HepG2 (cell line): ENCODE measurements around the gene RPL18. TPM values are rescaled to one million over a fixed set of nuclear protein-coding genes. Genes with fewer than 3 reads are reported as not detected.

Source experiments
- ATAC-seq: fragments of 200-7000 bp; cut with Tn5 transposase; 3 replicates; pipeline ENCODE4 v1.9.1; 2020; ENCODE audit warnings: mild to moderate bottlenecking, moderate library complexity
- BruUV-seq: library from RNA; stranded (reverse); fragments of 400-500 nt; replicated peaks from 2 replicates; lab custom pipeline; 2021; lab: Mats Ljungman, UMichigan
- CTCF ChIA-PET: fragments of 300-600 bp; formaldehyde crosslinking; extraction: SDS; loops from one replicate; lab custom pipeline; 2021; ENCODE audit warnings: low total read pairs, inconsistent platforms, low intra/inter-chr PET ratio; lab: Yijun Ruan, JAX
- POLR2A ChIA-PET: fragments of 350-600 bp; sonication (Branson Sonifier 250); formaldehyde crosslinking; loops from one replicate; lab custom pipeline; 2020; ENCODE audit warnings: antibody characterized with exemption, inconsistent platforms; lab: Yijun Ruan, JAX
- DNase-seq: peaks from one replicate; pipeline ENCODE4 v3.0.0-alpha.2; 2015; ENCODE audit warnings: low spot score
- FAIRE-seq: peaks from 3 replicates; lab custom pipeline; 2011; peaks lifted over from hg19 to GRCh38; lab: Jason Lieb, UNC
- H2AFZ ChIP-seq: one replicate; pipeline ENCODE4 v1.6.1; 2011; ENCODE audit warnings: low read length, inconsistent platforms
- H3K27ac ChIP-seq: fragments of 300-600 bp; 3 replicates; pipeline ENCODE4 v1.8.0; 2011; ENCODE audit warnings: mixed run types, mild to moderate bottlenecking, mixed read lengths, low read length, inconsistent platforms; ENCODE audit not compliant: insufficient read depth; ENCODE audit errors: extremely low read length
- H3K27me3 ChIP-seq, 2 experiments: fragments of 200-600 bp in 1 of 2; 2 replicates in 1 of 2; 3 replicates in 1 of 2; pipeline versions ENCODE4 v1.6.0 to v1.8.0; 2011; ENCODE audit warnings: low read length in 2 of 2, mild to moderate bottlenecking in 2 of 2, moderate library complexity in 2 of 2, inconsistent platforms in 1 of 2; ENCODE audit not compliant: insufficient read depth in 2 of 2, control insufficient read depth in 1 of 2
- H3K36me3 ChIP-seq, 2 experiments: fragments of 200-600 bp in 1 of 2; replicated peaks in 1 of 2; 2 replicates in 1 of 2; 3 replicates in 1 of 2; pipeline versions ENCODE4 v1.5.1 to v1.8.0; 2011; ENCODE audit warnings: low read length in 2 of 2, inconsistent platforms in 1 of 2; ENCODE audit not compliant: insufficient read depth in 2 of 2, control insufficient read depth in 1 of 2
- H3K4me1 ChIP-seq: 2 replicates; pipeline ENCODE4 v1.5.1; 2012; ENCODE audit warnings: low read length, inconsistent platforms; ENCODE audit not compliant: insufficient read depth
- H3K4me2 ChIP-seq: 2 replicates; pipeline ENCODE4 v1.6.0; 2011; ENCODE audit warnings: low read depth, low read length, inconsistent platforms
- H3K4me3 ChIP-seq, 3 experiments: fragments of 200-600 bp in 1 of 3; sonication (generic), shearing (Covaris generic) in 1 of 3; replicated peaks in 1 of 3; 2 replicates each; pipeline ENCODE4 v1.5.1; 2011 to 2016; ENCODE audit warnings: low read length in 3 of 3, inconsistent platforms in 2 of 3, low read depth in 2 of 3, mild to moderate bottlenecking in 2 of 3, control low read depth in 1 of 3, mixed read lengths in 1 of 3; ENCODE audit not compliant: insufficient read depth in 1 of 3
- H3K79me2 ChIP-seq: one replicate; pipeline ENCODE4 v1.6.1; 2011; ENCODE audit warnings: low read length, inconsistent platforms; ENCODE audit not compliant: insufficient read depth
- H3K9ac ChIP-seq: 2 replicates; pipeline ENCODE4 v1.6.0; 2011; ENCODE audit warnings: mild to moderate bottlenecking, low read depth, low read length, inconsistent platforms; ENCODE audit not compliant: insufficient read depth
- H3K9me3 ChIP-seq: 2 replicates; pipeline ENCODE4 v1.5.1; 2012; ENCODE audit warnings: mild to moderate bottlenecking, low read length
- H4K20me1 ChIP-seq: 2 replicates; pipeline ENCODE4 v1.6.0; 2011; ENCODE audit warnings: inconsistent platforms, mild to moderate bottlenecking, low read length, moderate library complexity; ENCODE audit not compliant: insufficient read depth
- CREBL2 ChIP-seq: sonication (generic); formaldehyde crosslinking; IDR thresholded peaks from 2 replicates; pipeline ENCODE4 v1.8.1; 2023; ENCODE audit warnings: missing genetic modification reagents, mild to moderate bottlenecking, borderline replicate concordance
- E2F1 ChIP-seq: sonication (generic); formaldehyde crosslinking; IDR thresholded peaks from 2 replicates; pipeline ENCODE4 v1.5.0; 2020; ENCODE audit warnings: missing genetic modification reagents
- HOXA5 ChIP-seq: sonication (generic); formaldehyde crosslinking; IDR thresholded peaks from 2 replicates; pipeline ENCODE4 v1.4.0; 2020; ENCODE audit warnings: missing genetic modification reagents
- KAT7 ChIP-seq: IDR thresholded peaks from 2 replicates; pipeline ENCODE4 v1.6.1; 2018; ENCODE audit warnings: borderline replicate concordance, missing compliant biosample characterization
- MAFF ChIP-seq: IDR thresholded peaks from 2 replicates; pipeline ENCODE4 v1.6.1; 2011; ENCODE audit warnings: low read depth, low read length, improper control_type of control experiment
- SNRNP70 ChIP-seq: fragments of 200-400 bp; formaldehyde crosslinking; IDR thresholded peaks from 2 replicates; pipeline ENCODE4 v1.6.1; 2017; ENCODE audit warnings: mild to moderate bottlenecking, low read depth, low read length, moderate library complexity
- SRF ChIP-seq: IDR thresholded peaks from 2 replicates; pipeline ENCODE4 v1.6.1; 2011; ENCODE audit warnings: mild to moderate bottlenecking, low read depth, low read length, moderate library complexity
- SRSF9 ChIP-seq: fragments of 200-400 bp; formaldehyde crosslinking; IDR thresholded peaks from 2 replicates; pipeline ENCODE4 v1.6.1; 2018; ENCODE audit warnings: borderline replicate concordance, mild to moderate bottlenecking, low read depth, low read length; ENCODE audit not compliant: insufficient read depth, poor library complexity, severe bottlenecking
- ZSCAN30 ChIP-seq: sonication (generic); formaldehyde crosslinking; IDR thresholded peaks from 2 replicates; pipeline ENCODE4 v1.5.0; 2020; ENCODE audit warnings: mild to moderate bottlenecking, missing genetic modification reagents
- WGBS: methylation state at CpG from one replicate; pipeline ENCODE4 v1.1.6; 2017; ENCODE audit warnings: low lambda C conversion rate; 5-methylcytosine and 5-hydroxymethylcytosine counted together
- in situ Hi-C: cut with HindIII; loops from 2 replicates; pipeline ENCODE4 v1.10.0; 2017; ENCODE audit warnings: low pct_unique_long_range_greater_than_20kb; ENCODE audit not compliant: extremely low pct_ligation_motif_present
- intact Hi-C: fragments of 100-400 bp; cut with micrococcal nuclease; formaldehyde crosslinking; loops from one replicate; pipeline ENCODE4 v1.10.0; 2022; ENCODE audit not compliant: unreplicated experiment
- polyA plus RNA-seq, 8 experiments: library from polyadenylated mRNA; depleted of rRNA in 3 of 8; stranded (reverse) in 7 of 8; unstranded in 1 of 8; fragments of >200 nt; fragmentation: Illumina TruSeq in 4 of 8; extraction: Trizol in 4 of 8; gene quantifications; 2 replicates each; pipeline versions ENCODE4 v1.2.1 to v1.2.3, GENCODE V29; 2011 to 2016; ENCODE audit warnings: low read depth in 4 of 8, missing spikeins in 1 of 8, mixed read lengths in 1 of 8; ENCODE audit not compliant: insufficient read depth in 1 of 8
- total RNA-seq, 5 experiments: library from RNA; depleted of rRNA; stranded (reverse); fragments of >200 nt; fragmentation: Illumina TruSeq; extraction: Trizol; gene quantifications; 2 replicates each; pipeline ENCODE4 v1.2.3, GENCODE V29; 2016; ENCODE audit warnings: low read depth in 1 of 5

RPL18 gene
- total and polyA plus RNA-seq, 2 of the 13 experiments (the other 11 are each of a cell fraction or from before 2014, with no cell fraction given) = 1,485 to 1,639 TPM

DNA sequence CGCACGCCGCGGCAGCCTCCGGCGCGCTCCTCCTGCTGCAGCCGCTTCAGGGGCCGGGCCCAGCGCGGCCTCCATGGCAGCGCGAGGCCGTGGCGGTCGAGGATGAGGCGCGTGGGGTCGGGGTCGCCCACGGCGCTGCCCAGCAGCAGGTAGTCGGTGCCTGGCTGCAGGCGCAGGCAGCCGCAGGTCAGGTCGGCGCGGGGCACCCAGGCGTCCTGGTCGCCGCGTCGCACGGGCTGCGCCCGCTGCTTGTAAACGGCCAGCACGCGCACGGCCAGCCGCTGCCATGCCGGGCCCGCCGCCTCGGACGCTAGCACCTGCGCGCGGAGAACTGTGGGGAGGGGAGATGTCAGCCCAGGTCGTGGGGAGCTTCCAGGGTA is 42.7 kb upstream of the RPL18 start:
- no peak overlapping the region for H3K4me3 ChIP-seq
- TF ChIP-seq HOXA5 (no peak), KAT7 (CRISPR knock-in tag) (no peak), E2F1 (no peak), SNRNP70 (no peak), MAFF (no peak), ZSCAN30 (CRISPR knock-in tag) (no peak), SRSF9 (no peak), CREBL2 (CRISPR knock-in tag) (no peak), SRF (no peak)
- no peak overlapping the region for H3K4me2 ChIP-seq
- H2AFZ ChIP-seq = no peak overlapping the region
- H3K27ac ChIP-seq = no peak overlapping the region
- no peaks in the 10 kb centered on the region for H3K9me3 ChIP-seq
- CTCF ChIA-PET = no interaction called here
- no peak for ATAC-seq
- POLR2A ChIA-PET = no interaction called here
- H3K9ac ChIP-seq = no peak overlapping the region
- H3K27me3 ChIP-seq = peaks cover 1 to 6% of the 10 kb centered on the region in 2 experiments; a peak in 2 of 5 replicates
- intact Hi-C loops = no loop called here
- H4K20me1 ChIP-seq = no peaks in the 10 kb centered on the region
- BruUV-seq = no TSS peak
- no peaks in the 10 kb centered on the region for H3K4me1 ChIP-seq
- H3K36me3 ChIP-seq = no peaks in the 10 kb centered on the region
- H3K79me2 ChIP-seq = no peaks in the 10 kb centered on the region
- in situ Hi-C loops = no loop called here
- DNase-seq = no peak
- no peak for FAIRE-seq
- 90% methylated on average over 13 of the region's 50 CpGs for WGBS
